HepG2 (cell line): Measurements from ENCODE around the gene USP7. TPM values are rescaled to one million over a fixed set of nuclear protein-coding genes. Genes with fewer than 3 reads are reported as not detected.

ENCODE experiments used
- ATAC-seq: fragments of 200-7000 bp; cut with Tn5 transposase; 3 replicates; pipeline ENCODE4 v1.9.1; 2020; ENCODE audit warnings: mild to moderate bottlenecking, moderate library complexity
- BruUV-seq: library from RNA; stranded (reverse); fragments of 400-500 nt; replicated peaks from 2 replicates; lab custom pipeline; 2021; lab: Mats Ljungman, UMichigan
- CTCF ChIA-PET: fragments of 300-600 bp; formaldehyde crosslinking; extraction: SDS; loops from one replicate; lab custom pipeline; 2021; ENCODE audit warnings: low total read pairs, inconsistent platforms, low intra/inter-chr PET ratio; lab: Yijun Ruan, JAX
- POLR2A ChIA-PET: fragments of 350-600 bp; sonication (Branson Sonifier 250); formaldehyde crosslinking; loops from one replicate; lab custom pipeline; 2020; ENCODE audit warnings: antibody characterized with exemption, inconsistent platforms; lab: Yijun Ruan, JAX
- DNase-seq: peaks from one replicate; pipeline ENCODE4 v3.0.0-alpha.2; 2015; ENCODE audit warnings: low spot score
- FAIRE-seq: peaks from 3 replicates; lab custom pipeline; 2011; peaks lifted over from hg19 to GRCh38; lab: Jason Lieb, UNC
- H2AFZ ChIP-seq: one replicate; pipeline ENCODE4 v1.6.1; 2011; ENCODE audit warnings: low read length, inconsistent platforms
- H3K27ac ChIP-seq: fragments of 300-600 bp; 3 replicates; pipeline ENCODE4 v1.8.0; 2011; ENCODE audit warnings: mixed run types, mild to moderate bottlenecking, mixed read lengths, low read length, inconsistent platforms; ENCODE audit not compliant: insufficient read depth; ENCODE audit errors: extremely low read length
- H3K27me3 ChIP-seq, 2 experiments: fragments of 200-600 bp in 1 of 2; 2 replicates in 1 of 2; 3 replicates in 1 of 2; pipeline versions ENCODE4 v1.6.0 to v1.8.0; 2011; ENCODE audit warnings: low read length in 2 of 2, mild to moderate bottlenecking in 2 of 2, moderate library complexity in 2 of 2, inconsistent platforms in 1 of 2; ENCODE audit not compliant: insufficient read depth in 2 of 2, control insufficient read depth in 1 of 2
- H3K36me3 ChIP-seq, 2 experiments: fragments of 200-600 bp in 1 of 2; replicated peaks in 1 of 2; 2 replicates in 1 of 2; 3 replicates in 1 of 2; pipeline versions ENCODE4 v1.5.1 to v1.8.0; 2011; ENCODE audit warnings: low read length in 2 of 2, inconsistent platforms in 1 of 2; ENCODE audit not compliant: insufficient read depth in 2 of 2, control insufficient read depth in 1 of 2
- H3K4me1 ChIP-seq: 2 replicates; pipeline ENCODE4 v1.5.1; 2012; ENCODE audit warnings: low read length, inconsistent platforms; ENCODE audit not compliant: insufficient read depth
- H3K4me2 ChIP-seq: 2 replicates; pipeline ENCODE4 v1.6.0; 2011; ENCODE audit warnings: low read depth, low read length, inconsistent platforms
- H3K4me3 ChIP-seq, 3 experiments: fragments of 200-600 bp in 1 of 3; sonication (generic), shearing (Covaris generic) in 1 of 3; replicated peaks in 1 of 3; 2 replicates each; pipeline ENCODE4 v1.5.1; 2011 to 2016; ENCODE audit warnings: low read length in 3 of 3, inconsistent platforms in 2 of 3, low read depth in 2 of 3, mild to moderate bottlenecking in 2 of 3, control low read depth in 1 of 3, mixed read lengths in 1 of 3; ENCODE audit not compliant: insufficient read depth in 1 of 3
- H3K79me2 ChIP-seq: one replicate; pipeline ENCODE4 v1.6.1; 2011; ENCODE audit warnings: low read length, inconsistent platforms; ENCODE audit not compliant: insufficient read depth
- H3K9ac ChIP-seq: 2 replicates; pipeline ENCODE4 v1.6.0; 2011; ENCODE audit warnings: mild to moderate bottlenecking, low read depth, low read length, inconsistent platforms; ENCODE audit not compliant: insufficient read depth
- H3K9me3 ChIP-seq: 2 replicates; pipeline ENCODE4 v1.5.1; 2012; ENCODE audit warnings: mild to moderate bottlenecking, low read length
- H4K20me1 ChIP-seq: 2 replicates; pipeline ENCODE4 v1.6.0; 2011; ENCODE audit warnings: inconsistent platforms, mild to moderate bottlenecking, low read length, moderate library complexity; ENCODE audit not compliant: insufficient read depth
- POLR2A ChIP-seq, 2 experiments: IDR thresholded peaks; 2 replicates each; pipeline ENCODE4 v1.6.1; 2011; ENCODE audit warnings: low read depth in 2 of 2, low read length in 2 of 2, mild to moderate bottlenecking in 1 of 2, moderate library complexity in 1 of 2; ENCODE audit not compliant: insufficient read depth in 1 of 2
- WGBS: methylation state at CpG from one replicate; pipeline ENCODE4 v1.1.6; 2017; ENCODE audit warnings: low lambda C conversion rate; 5-methylcytosine and 5-hydroxymethylcytosine counted together
- in situ Hi-C: cut with HindIII; loops from 2 replicates; pipeline ENCODE4 v1.10.0; 2017; ENCODE audit warnings: low pct_unique_long_range_greater_than_20kb; ENCODE audit not compliant: extremely low pct_ligation_motif_present
- intact Hi-C: fragments of 100-400 bp; cut with micrococcal nuclease; formaldehyde crosslinking; loops from one replicate; pipeline ENCODE4 v1.10.0; 2022; ENCODE audit not compliant: unreplicated experiment
- polyA plus RNA-seq, 8 experiments: library from polyadenylated mRNA; depleted of rRNA in 3 of 8; stranded (reverse) in 7 of 8; unstranded in 1 of 8; fragments of >200 nt; fragmentation: Illumina TruSeq in 4 of 8; extraction: Trizol in 4 of 8; gene quantifications; 2 replicates each; pipeline versions ENCODE4 v1.2.1 to v1.2.3, GENCODE V29; 2011 to 2016; ENCODE audit warnings: low read depth in 4 of 8, missing spikeins in 1 of 8, mixed read lengths in 1 of 8; ENCODE audit not compliant: insufficient read depth in 1 of 8
- total RNA-seq, 5 experiments: library from RNA; depleted of rRNA; stranded (reverse); fragments of >200 nt; fragmentation: Illumina TruSeq; extraction: Trizol; gene quantifications; 2 replicates each; pipeline ENCODE4 v1.2.3, GENCODE V29; 2016; ENCODE audit warnings: low read depth in 1 of 5
- TF ChIP-seq, protein P1 (sequence below): sonication (generic); formaldehyde crosslinking; IDR thresholded peaks from 2 replicates; pipeline ENCODE4 v1.9.0; 2021; ENCODE audit warnings: mild to moderate bottlenecking, missing genetic modification reagents
- TF ChIP-seq, protein P2 (sequence below): sonication (generic); formaldehyde crosslinking; conservative IDR thresholded peaks from 2 replicates; pipeline ENCODE4 v1.4.0; 2020; ENCODE audit warnings: missing genetic modification reagents
- TF ChIP-seq, protein P3 (sequence below): sonication (generic); formaldehyde crosslinking; IDR thresholded peaks from 2 replicates; pipeline ENCODE4 v1.5.1; 2020; ENCODE audit warnings: mild to moderate bottlenecking, missing genetic modification reagents, moderate library complexity

The USP7 gene
- total and polyA plus RNA-seq, 2 of the 13 experiments (the other 11 are each of a cell fraction or from before 2014, with no cell fraction given) = 52.5 to 173 TPM

DNA sequence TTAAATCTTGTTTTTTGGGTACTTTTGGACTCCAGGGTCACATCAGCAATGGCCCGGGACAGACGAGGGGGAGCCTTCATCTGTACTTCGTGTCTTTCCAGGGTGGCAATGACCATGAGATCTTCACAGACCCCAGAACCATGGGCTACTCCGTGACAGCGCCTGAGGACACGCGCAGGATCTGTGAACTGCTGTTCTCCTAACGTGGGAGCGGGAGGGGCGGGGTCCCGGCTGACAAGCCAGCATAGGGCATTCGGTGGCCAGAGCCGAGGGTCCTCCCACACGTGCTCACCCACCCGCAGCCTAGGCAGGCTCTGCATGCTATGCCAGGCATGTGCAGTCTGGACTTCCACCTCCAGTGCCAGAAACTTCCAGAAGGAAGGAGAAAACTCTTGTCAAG, 116.1 kb downstream of the USP7 start (continued):
- TF ChIP-seq, protein P1, sequence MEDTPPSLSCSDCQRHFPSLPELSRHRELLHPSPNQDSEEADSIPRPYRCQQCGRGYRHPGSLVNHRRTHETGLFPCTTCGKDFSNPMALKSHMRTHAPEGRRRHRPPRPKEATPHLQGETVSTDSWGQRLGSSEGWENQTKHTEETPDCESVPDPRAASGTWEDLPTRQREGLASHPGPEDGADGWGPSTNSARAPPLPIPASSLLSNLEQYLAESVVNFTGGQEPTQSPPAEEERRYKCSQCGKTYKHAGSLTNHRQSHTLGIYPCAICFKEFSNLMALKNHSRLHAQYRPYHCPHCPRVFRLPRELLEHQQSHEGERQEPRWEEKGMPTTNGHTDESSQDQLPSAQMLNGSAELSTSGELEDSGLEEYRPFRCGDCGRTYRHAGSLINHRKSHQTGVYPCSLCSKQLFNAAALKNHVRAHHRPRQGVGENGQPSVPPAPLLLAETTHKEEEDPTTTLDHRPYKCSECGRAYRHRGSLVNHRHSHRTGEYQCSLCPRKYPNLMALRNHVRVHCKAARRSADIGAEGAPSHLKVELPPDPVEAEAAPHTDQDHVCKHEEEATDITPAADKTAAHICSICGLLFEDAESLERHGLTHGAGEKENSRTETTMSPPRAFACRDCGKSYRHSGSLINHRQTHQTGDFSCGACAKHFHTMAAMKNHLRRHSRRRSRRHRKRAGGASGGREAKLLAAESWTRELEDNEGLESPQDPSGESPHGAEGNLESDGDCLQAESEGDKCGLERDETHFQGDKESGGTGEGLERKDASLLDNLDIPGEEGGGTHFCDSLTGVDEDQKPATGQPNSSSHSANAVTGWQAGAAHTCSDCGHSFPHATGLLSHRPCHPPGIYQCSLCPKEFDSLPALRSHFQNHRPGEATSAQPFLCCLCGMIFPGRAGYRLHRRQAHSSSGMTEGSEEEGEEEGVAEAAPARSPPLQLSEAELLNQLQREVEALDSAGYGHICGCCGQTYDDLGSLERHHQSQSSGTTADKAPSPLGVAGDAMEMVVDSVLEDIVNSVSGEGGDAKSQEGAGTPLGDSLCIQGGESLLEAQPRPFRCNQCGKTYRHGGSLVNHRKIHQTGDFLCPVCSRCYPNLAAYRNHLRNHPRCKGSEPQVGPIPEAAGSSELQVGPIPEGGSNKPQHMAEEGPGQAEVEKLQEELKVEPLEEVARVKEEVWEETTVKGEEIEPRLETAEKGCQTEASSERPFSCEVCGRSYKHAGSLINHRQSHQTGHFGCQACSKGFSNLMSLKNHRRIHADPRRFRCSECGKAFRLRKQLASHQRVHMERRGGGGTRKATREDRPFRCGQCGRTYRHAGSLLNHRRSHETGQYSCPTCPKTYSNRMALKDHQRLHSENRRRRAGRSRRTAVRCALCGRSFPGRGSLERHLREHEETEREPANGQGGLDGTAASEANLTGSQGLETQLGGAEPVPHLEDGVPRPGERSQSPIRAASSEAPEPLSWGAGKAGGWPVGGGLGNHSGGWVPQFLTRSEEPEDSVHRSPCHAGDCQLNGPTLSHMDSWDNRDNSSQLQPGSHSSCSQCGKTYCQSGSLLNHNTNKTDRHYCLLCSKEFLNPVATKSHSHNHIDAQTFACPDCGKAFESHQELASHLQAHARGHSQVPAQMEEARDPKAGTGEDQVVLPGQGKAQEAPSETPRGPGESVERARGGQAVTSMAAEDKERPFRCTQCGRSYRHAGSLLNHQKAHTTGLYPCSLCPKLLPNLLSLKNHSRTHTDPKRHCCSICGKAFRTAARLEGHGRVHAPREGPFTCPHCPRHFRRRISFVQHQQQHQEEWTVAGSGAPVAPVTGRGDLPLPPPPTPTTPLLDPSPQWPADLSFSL (CRISPR knock-in tag) = no peak
- peak in 1 of 2 experiments; percentile 29; a peak in 2 of 4 replicates for TF ChIP-seq POLR2A (IDR thresholded peaks at IDR 0.05; ENCODE audit: insufficient read depth in 1 of 2, low read depth in 2 of 2, low read length in 2 of 2)

DNA sequence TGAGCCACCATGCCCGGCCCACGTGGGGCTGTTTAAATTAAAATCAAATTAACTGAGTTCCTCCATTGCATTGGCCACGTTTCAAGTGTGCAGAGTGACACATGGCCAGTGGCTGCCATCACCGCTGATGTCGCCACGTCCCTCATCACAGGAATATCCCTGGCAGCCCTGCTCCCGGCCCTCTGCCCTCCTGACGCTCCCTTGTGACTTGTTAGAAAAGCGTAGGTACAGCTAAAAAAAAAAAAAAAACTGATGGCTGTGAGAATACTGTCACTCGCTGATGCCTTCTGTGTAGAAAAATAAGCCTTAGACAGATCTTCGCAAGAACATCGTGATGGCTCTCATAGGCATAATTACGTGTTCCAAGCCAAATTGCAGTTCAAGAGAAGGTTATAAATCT, 116.6 kb downstream of the USP7 start:
- no peak for FAIRE-seq
- Histone ChIP-seq H3K27ac (no peak overlapping the region), H3K36me3 (peaks cover 33 to 60% of the 10 kb centered on the region in 2 experiments), H3K4me1 (peaks cover 31% of the 10 kb centered on the region), H3K4me2 (no peak overlapping the region), H3K9me3 (no peaks in the 10 kb centered on the region), H3K9ac (no peak overlapping the region), H3K27me3 (no peaks in the 10 kb centered on the region), H3K79me2 (peaks cover 25% of the 10 kb centered on the region), H3K4me3 (no peak overlapping the region), H4K20me1 (peaks cover 66% of the 10 kb centered on the region), H2AFZ (no peak overlapping the region)
- DNase-seq = no peak
- POLR2A ChIA-PET = no interaction called here
- CTCF ChIA-PET = no interaction called here
- in situ Hi-C loops = no loop called here
- BruUV-seq = no TSS peak
- TF ChIP-seq, protein P2, sequence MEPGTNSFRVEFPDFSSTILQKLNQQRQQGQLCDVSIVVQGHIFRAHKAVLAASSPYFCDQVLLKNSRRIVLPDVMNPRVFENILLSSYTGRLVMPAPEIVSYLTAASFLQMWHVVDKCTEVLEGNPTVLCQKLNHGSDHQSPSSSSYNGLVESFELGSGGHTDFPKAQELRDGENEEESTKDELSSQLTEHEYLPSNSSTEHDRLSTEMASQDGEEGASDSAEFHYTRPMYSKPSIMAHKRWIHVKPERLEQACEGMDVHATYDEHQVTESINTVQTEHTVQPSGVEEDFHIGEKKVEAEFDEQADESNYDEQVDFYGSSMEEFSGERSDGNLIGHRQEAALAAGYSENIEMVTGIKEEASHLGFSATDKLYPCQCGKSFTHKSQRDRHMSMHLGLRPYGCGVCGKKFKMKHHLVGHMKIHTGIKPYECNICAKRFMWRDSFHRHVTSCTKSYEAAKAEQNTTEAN (CRISPR knock-in tag) = no peak
- TF ChIP-seq, protein P3, sequence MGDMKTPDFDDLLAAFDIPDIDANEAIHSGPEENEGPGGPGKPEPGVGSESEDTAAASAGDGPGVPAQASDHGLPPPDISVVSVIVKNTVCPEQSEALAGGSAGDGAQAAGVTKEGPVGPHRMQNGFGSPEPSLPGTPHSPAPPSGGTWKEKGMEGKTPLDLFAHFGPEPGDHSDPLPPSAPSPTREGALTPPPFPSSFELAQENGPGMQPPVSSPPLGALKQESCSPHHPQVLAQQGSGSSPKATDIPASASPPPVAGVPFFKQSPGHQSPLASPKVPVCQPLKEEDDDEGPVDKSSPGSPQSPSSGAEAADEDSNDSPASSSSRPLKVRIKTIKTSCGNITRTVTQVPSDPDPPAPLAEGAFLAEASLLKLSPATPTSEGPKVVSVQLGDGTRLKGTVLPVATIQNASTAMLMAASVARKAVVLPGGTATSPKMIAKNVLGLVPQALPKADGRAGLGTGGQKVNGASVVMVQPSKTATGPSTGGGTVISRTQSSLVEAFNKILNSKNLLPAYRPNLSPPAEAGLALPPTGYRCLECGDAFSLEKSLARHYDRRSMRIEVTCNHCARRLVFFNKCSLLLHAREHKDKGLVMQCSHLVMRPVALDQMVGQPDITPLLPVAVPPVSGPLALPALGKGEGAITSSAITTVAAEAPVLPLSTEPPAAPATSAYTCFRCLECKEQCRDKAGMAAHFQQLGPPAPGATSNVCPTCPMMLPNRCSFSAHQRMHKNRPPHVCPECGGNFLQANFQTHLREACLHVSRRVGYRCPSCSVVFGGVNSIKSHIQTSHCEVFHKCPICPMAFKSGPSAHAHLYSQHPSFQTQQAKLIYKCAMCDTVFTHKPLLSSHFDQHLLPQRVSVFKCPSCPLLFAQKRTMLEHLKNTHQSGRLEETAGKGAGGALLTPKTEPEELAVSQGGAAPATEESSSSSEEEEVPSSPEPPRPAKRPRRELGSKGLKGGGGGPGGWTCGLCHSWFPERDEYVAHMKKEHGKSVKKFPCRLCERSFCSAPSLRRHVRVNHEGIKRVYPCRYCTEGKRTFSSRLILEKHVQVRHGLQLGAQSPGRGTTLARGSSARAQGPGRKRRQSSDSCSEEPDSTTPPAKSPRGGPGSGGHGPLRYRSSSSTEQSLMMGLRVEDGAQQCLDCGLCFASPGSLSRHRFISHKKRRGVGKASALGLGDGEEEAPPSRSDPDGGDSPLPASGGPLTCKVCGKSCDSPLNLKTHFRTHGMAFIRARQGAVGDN = peak; percentile 14; the same call in 1 of the 2 replicates
- ATAC-seq = no peak
- WGBS = 95% methylated on average over 13 of the region's 13 CpGs
- intact Hi-C loops = no loop called here
